Hepatocyte (in vitro differentiated cells): ENCODE data around the gene SEPTIN10. TPM values are rescaled to one million over a fixed set of nuclear protein-coding genes. Genes with fewer than 3 reads are reported as not detected.

Experiments used
- DNase-seq: peaks from one replicate; pipeline ENCODE4 v3.0.0-alpha.2; 2016; ENCODE audit warnings: low spot score
- H2AFZ ChIP-seq: fragments of 200-600 bp; sonication (generic); 2 replicates; pipeline ENCODE4 v1.6.0; 2016; ENCODE audit warnings: antibody characterized with exemption, mild to moderate bottlenecking
- H3K27ac ChIP-seq: fragments of 200-600 bp; sonication (generic); 2 replicates; pipeline ENCODE4 v1.5.1; 2016; ENCODE audit warnings: mild to moderate bottlenecking
- H3K27me3 ChIP-seq: fragments of 200-600 bp; sonication (generic); 2 replicates; pipeline ENCODE4 v1.6.1; 2016
- H3K36me3 ChIP-seq: fragments of 200-600 bp; sonication (generic); replicated peaks from 2 replicates; pipeline ENCODE4 v1.5.1; 2016; ENCODE audit warnings: low read depth; ENCODE audit not compliant: insufficient read depth
- H3K4me1 ChIP-seq: fragments of 200-600 bp; sonication (generic); 2 replicates; pipeline ENCODE4 v1.5.1; 2016; ENCODE audit warnings: mild to moderate bottlenecking, moderate library complexity; ENCODE audit not compliant: insufficient read depth
- H3K4me2 ChIP-seq: fragments of 200-600 bp; sonication (generic); 2 replicates; pipeline ENCODE4 v1.6.0; 2016
- H3K4me3 ChIP-seq: fragments of 200-600 bp; sonication (generic); 2 replicates; pipeline ENCODE4 v1.5.1; 2016; ENCODE audit warnings: mild to moderate bottlenecking
- H3K79me2 ChIP-seq: fragments of 200-600 bp; sonication (generic); 2 replicates; pipeline ENCODE4 v1.6.0; 2017; ENCODE audit warnings: mild to moderate bottlenecking
- H3K9me2 ChIP-seq: fragments of 200-600 bp; sonication (generic); replicated peaks from 2 replicates; pipeline ENCODE4 v1.6.0; 2017; ENCODE audit warnings: mild to moderate bottlenecking; ENCODE audit not compliant: insufficient read depth
- H3K9me3 ChIP-seq: fragments of 200-600 bp; sonication (generic); 2 replicates; pipeline ENCODE4 v1.5.1; 2016; ENCODE audit warnings: low read depth, mild to moderate bottlenecking
- H4K20me1 ChIP-seq: fragments of 200-600 bp; sonication (generic); 2 replicates; pipeline ENCODE4 v1.6.0; 2016; ENCODE audit warnings: mild to moderate bottlenecking; ENCODE audit not compliant: insufficient read depth, poor library complexity, severe bottlenecking
- CTCF ChIP-seq: fragments of 200-600 bp; sonication (generic); IDR thresholded peaks from 2 replicates; pipeline ENCODE4 v1.5.1; 2016; ENCODE audit warnings: antibody characterized with exemption, mild to moderate bottlenecking; ENCODE audit not compliant: poor library complexity
- EZH2 ChIP-seq: fragments of 200-600 bp; sonication (generic); IDR thresholded peaks from 2 replicates; pipeline ENCODE4 v1.6.1; 2016; ENCODE audit warnings: antibody characterized with exemption, mild to moderate bottlenecking, borderline replicate concordance
- EZH2phosphoT487 ChIP-seq: fragments of 200-600 bp; sonication (generic); IDR thresholded peaks from one replicate; pipeline ENCODE4 v1.6.1; 2018; ENCODE audit warnings: antibody characterized with exemption, mild to moderate bottlenecking, low read depth, moderate library complexity; ENCODE audit not compliant: unreplicated experiment, severe bottlenecking
- WGBS: methylation state at CpG from one replicate; pipeline ENCODE4 v1.1.6; 2016; ENCODE audit warnings: low lambda C conversion rate; ENCODE audit errors: missing lambda C conversion rate; 5-methylcytosine and 5-hydroxymethylcytosine counted together
- polyA plus RNA-seq: library from polyadenylated mRNA; unstranded; fragments of >200 nt; fragmentation: Nextera tagmentation; extraction: Ambion mirVana; gene quantifications from 2 replicates; pipeline ENCODE4 v1.2.1, GENCODE V29; 2016
- total RNA-seq: library from RNA; depleted of rRNA; stranded (reverse); fragments of >200 nt; gene quantifications from 2 replicates; pipeline ENCODE4 v1.2.3, GENCODE V29; 2014

Gene SEPTIN10
- total and polyA plus RNA-seq, 2 experiments from 2014 or later, result 38.7 to 58.7 TPM

GRCh38 chr2:109594246-109594885 lies 19.4 kb downstream of the SEPTIN10 start:
- Histone ChIP-seq H3K9me2 (no peaks in the 10 kb centered on the region), H3K4me2 (no peak overlapping the region), H3K9me3 (no peaks in the 10 kb centered on the region), H3K4me3 (no peak overlapping the region), H3K36me3 (no peaks in the 10 kb centered on the region), H3K4me1 (no peaks in the 10 kb centered on the region), H3K27me3 (no peaks in the 10 kb centered on the region), H2AFZ (no peak overlapping the region), H3K79me2 (peaks cover 80% of the 10 kb centered on the region), H4K20me1 (peaks cover 15% of the 10 kb centered on the region), H3K27ac (no peak overlapping the region)
- WGBS, result 86% methylated on average over 16 of the region's 16 CpGs
- TF ChIP-seq EZH2 (no peak), EZH2phosphoT487 (no peak), CTCF (no peak)
- no peak for DNase-seq

GRCh38 chr2:109592905-109593304 lies 20.9 kb downstream of the SEPTIN10 start:
- no peaks in the 10 kb centered on the region for H3K27me3 ChIP-seq
- 94% methylated on average over 3 of the region's 3 CpGs for WGBS
- DNase-seq, result no peak
- H4K20me1 ChIP-seq, result peaks cover 14% of the 10 kb centered on the region
- no peaks in the 10 kb centered on the region for H3K4me1 ChIP-seq
- TF ChIP-seq CTCF (no peak), EZH2 (no peak), EZH2phosphoT487 (no peak)
- H3K4me3 ChIP-seq, result no peak overlapping the region
- no peaks in the 10 kb centered on the region for H3K9me2 ChIP-seq
- no peak overlapping the region for H3K4me2 ChIP-seq
- H3K79me2 ChIP-seq, result peaks cover 78% of the 10 kb centered on the region
- no peaks in the 10 kb centered on the region for H3K9me3 ChIP-seq
- no peak overlapping the region for H2AFZ ChIP-seq
- no peak overlapping the region for H3K27ac ChIP-seq
- no peaks in the 10 kb centered on the region for H3K36me3 ChIP-seq

- no peaks in the 10 kb centered on the region for H3K9me3 ChIP-seq
- H2AFZ ChIP-seq, result no peak overlapping the region
- DNase-seq, result no peak
- peaks cover 62% of the 10 kb centered on the region for H3K79me2 ChIP-seq
- no peak for TF ChIP-seq CTCF
- TF ChIP-seq EZH2phosphoT487, result no peak
- no peaks in the 10 kb centered on the region for H3K4me1 ChIP-seq
- H3K27ac ChIP-seq, result no peak overlapping the region
- H4K20me1 ChIP-seq, result peaks cover 8% of the 10 kb centered on the region
- H3K4me3 ChIP-seq, result no peak overlapping the region
- no peaks in the 10 kb centered on the region for H3K9me2 ChIP-seq
- no peak overlapping the region for H3K4me2 ChIP-seq
- no peaks in the 10 kb centered on the region for H3K27me3 ChIP-seq
- no peaks in the 10 kb centered on the region for H3K36me3 ChIP-seq
Measured at GRCh38 chr2:109591206-109591605, 22.6 kb downstream of the SEPTIN10 start.

- Histone ChIP-seq H3K4me3 (no peak overlapping the region), H4K20me1 (no peaks in the 10 kb centered on the region), H2AFZ (no peak overlapping the region), H3K36me3 (no peaks in the 10 kb centered on the region), H3K9me3 (no peaks in the 10 kb centered on the region), H3K27me3 (no peaks in the 10 kb centered on the region), H3K4me2 (no peak overlapping the region), H3K9me2 (no peaks in the 10 kb centered on the region), H3K79me2 (peaks cover 36% of the 10 kb centered on the region), H3K27ac (no peak overlapping the region), H3K4me1 (no peaks in the 10 kb centered on the region)
- TF ChIP-seq EZH2phosphoT487 (no peak), CTCF (no peak), EZH2 (no peak)
- no peak for DNase-seq
Measured at GRCh38 chr2:109586687-109587086, 27.1 kb downstream of the SEPTIN10 start.
